Keratinocyte (primary cell): ENCODE measurements around the gene RNASE2.
A peak's percentile ranks its signal among the peaks of the same experiment; 100 is the strongest.

ENCODE experiments used
- EZH2 ChIP-seq: IDR thresholded peaks from one replicate; pipeline ENCODE4 v1.6.1; 2012; ENCODE audit warnings: inconsistent platforms, mild to moderate bottlenecking, low read length, moderate library complexity
- TF ChIP-seq, protein P1 (sequence below), 3 experiments: IDR thresholded peaks in 1 of 3; conservative IDR thresholded peaks in 1 of 3; optimal IDR thresholded peaks in 1 of 3; 2 replicates in 2 of 3; 3 replicates in 1 of 3; pipeline versions ENCODE3 to v1.5.1; 2011; ENCODE audit warnings: low read length in 3 of 3, mild to moderate bottlenecking in 3 of 3, moderate library complexity in 2 of 3, control low read depth in 1 of 3, inconsistent platforms in 1 of 3; ENCODE audit not compliant: insufficient read depth in 2 of 3; ENCODE audit errors: extremely low read depth in 1 of 3

DNA sequence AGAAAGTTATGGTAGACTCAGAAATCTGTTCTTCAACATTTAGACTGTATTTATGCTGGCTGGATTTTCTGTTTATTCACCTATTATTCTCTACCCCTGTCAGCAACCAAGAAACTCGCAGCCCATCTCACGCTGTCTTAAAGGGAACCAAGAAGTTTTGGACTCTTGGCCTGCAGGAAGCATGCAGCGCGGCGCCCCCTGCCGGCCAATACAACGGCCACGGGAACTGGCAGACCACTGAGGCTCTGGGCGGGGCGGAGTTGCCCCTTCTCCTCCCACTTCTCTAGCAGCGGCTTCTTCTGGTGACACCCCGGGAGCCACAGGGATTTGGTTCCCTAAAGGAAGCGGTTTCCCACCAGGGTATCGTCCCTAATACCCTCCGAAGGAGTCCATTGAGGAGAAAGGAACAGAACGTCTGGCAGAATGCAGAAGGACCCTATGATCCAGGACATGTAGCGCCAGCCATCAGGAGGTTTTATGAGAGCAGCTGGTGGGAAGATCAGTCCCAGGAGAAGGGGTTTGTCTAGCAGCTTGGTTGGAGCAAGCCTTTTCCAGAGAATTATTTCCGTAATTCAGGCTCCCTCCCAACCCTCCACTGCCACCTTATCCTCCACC is 21.0 kb upstream of the RNASE2 start:
- TF ChIP-seq, protein P1, sequence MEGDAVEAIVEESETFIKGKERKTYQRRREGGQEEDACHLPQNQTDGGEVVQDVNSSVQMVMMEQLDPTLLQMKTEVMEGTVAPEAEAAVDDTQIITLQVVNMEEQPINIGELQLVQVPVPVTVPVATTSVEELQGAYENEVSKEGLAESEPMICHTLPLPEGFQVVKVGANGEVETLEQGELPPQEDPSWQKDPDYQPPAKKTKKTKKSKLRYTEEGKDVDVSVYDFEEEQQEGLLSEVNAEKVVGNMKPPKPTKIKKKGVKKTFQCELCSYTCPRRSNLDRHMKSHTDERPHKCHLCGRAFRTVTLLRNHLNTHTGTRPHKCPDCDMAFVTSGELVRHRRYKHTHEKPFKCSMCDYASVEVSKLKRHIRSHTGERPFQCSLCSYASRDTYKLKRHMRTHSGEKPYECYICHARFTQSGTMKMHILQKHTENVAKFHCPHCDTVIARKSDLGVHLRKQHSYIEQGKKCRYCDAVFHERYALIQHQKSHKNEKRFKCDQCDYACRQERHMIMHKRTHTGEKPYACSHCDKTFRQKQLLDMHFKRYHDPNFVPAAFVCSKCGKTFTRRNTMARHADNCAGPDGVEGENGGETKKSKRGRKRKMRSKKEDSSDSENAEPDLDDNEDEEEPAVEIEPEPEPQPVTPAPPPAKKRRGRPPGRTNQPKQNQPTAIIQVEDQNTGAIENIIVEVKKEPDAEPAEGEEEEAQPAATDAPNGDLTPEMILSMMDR (optimal IDR thresholded peaks at IDR 0.05 in 1 of 3, IDR thresholded peaks at IDR 0.05 in 1 of 3, conservative IDR thresholded peaks at IDR 0.05 in 1 of 3; ENCODE audit: extremely low read depth in 1 of 3, insufficient read depth in 2 of 3, low read length in 3 of 3): peak; percentile 43 to 63 (median 58)
- TF ChIP-seq EZH2: no peak
